Retinal pigment epithelial cell (primary cell): ENCODE measurements around the gene CNOT2.
"Not testable (repeated sequence)": the region's sequence is repeated elsewhere in the genome, so short reads cannot be mapped to it uniquely, and the experiment has no call there.

Experiments
- DNase-seq: peaks from one replicate; pipeline ENCODE4 v3.0.0-alpha.2; 2010; ENCODE audit warnings: low read depth
- H3K4me3 ChIP-seq: 2 replicates; pipeline ENCODE4 v1.5.1; 2011; ENCODE audit warnings: mild to moderate bottlenecking, low read length, control low read depth, moderate library complexity
- TF ChIP-seq, protein P1 (sequence below): conservative IDR thresholded peaks from 2 replicates; pipeline ENCODE4 v1.5.1; 2011; ENCODE audit warnings: low read depth, low read length, control low read depth, inconsistent platforms

Gene CNOT2

DNA sequence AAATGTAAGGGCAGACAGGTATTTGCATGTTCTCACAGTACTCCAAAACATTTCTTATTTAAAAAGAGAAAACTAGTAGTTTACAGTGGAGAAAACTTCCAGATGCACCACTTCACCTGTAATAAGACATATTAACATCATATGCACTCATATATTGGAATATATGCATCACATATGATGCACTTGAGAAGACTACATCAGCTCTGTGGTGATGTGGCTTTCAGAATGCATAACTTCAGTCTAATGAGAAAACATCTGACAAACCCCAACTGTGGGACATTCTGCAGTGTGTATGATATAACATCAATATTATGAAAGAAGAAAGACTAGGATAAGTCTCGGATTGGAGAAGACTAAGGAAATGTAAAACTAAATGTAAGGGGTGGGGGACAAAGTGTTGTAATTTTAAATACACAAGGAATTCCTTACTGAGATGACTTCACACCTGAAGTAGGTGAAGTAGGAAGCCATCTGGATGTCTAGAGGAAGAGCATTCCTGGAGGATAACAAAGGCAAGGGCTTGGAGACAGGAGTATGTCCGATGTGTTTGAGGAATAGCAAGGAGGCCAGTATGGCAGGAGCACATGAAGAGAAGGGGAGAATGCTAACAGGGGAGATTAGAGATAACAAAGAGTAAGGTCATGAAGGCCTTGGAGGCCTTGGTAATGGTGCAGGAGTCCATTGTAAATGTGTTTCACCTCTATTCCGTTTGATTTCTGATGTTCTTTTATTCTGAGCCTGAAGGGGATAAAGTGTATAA lies 49.0 kb downstream of the CNOT2 start:
- DNase-seq = no peak
- no peak overlapping the region for H3K4me3 ChIP-seq
- TF ChIP-seq, protein P1, sequence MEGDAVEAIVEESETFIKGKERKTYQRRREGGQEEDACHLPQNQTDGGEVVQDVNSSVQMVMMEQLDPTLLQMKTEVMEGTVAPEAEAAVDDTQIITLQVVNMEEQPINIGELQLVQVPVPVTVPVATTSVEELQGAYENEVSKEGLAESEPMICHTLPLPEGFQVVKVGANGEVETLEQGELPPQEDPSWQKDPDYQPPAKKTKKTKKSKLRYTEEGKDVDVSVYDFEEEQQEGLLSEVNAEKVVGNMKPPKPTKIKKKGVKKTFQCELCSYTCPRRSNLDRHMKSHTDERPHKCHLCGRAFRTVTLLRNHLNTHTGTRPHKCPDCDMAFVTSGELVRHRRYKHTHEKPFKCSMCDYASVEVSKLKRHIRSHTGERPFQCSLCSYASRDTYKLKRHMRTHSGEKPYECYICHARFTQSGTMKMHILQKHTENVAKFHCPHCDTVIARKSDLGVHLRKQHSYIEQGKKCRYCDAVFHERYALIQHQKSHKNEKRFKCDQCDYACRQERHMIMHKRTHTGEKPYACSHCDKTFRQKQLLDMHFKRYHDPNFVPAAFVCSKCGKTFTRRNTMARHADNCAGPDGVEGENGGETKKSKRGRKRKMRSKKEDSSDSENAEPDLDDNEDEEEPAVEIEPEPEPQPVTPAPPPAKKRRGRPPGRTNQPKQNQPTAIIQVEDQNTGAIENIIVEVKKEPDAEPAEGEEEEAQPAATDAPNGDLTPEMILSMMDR = no peak

DNA sequence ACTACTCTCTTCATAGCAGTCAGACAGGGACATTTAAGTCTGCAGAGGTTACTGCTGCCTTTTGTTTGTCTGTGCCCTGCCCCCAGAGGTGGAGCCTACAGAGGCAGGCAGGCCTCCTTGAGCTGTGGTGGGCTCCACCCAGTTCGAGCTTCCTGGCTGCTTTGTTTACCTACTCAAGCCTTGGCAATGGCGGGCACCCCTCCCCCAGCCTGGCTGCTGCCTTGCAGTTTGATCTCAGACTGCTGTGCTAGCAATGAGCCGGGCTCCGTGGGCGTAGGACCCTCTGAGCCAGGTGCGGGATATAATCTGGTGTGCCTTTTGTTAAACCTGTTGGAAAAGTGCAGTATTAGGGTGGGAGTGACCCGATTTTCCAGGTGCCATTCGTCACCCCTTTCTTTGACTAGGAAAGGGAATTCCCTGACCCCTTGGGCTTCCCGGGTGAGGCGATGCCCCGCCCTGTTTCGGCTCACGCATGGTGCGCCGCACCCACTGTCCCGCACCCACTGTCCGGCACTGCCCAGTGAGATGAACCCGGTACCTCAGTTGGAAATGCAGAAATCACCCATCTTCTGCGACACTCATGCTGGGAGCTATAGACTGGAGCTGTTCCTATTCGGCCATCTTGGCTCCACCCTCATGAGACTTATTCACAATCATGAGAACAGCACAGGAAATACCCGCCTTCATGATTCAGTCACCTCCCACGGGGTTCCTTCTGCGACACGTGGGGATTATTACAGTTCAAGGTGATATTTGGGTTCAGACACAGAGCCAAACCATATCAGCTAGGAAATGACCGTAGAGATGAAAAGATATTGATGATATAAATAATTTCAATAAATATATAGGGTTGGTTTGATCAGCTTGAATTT lies 61.7 kb downstream of the CNOT2 start:
- not testable (repeated sequence) for DNase-seq, H3K4me3 ChIP-seq

DNA sequence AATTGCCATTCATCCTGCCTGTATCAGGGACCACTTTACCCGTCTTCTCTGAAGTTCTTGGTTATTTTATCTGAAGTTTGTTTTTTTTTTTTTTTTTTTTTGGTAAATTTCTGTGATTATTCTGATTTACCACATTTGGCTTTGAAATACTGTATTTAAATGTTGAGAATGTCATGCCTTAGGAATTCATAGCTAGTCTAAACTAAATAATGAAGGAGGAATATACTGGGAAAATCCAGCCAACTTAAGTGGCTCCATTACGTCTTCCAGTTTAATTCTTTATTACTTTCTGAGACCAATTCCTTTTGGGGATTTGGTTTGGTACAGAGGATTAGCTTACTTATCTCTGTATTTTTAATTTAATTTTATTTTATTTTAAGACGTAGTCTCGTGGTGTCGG lies 62.6 kb downstream of the CNOT2 start:
- TF ChIP-seq, protein P1 = no peak
- no peak for DNase-seq
- H3K4me3 ChIP-seq = no peak overlapping the region

DNA sequence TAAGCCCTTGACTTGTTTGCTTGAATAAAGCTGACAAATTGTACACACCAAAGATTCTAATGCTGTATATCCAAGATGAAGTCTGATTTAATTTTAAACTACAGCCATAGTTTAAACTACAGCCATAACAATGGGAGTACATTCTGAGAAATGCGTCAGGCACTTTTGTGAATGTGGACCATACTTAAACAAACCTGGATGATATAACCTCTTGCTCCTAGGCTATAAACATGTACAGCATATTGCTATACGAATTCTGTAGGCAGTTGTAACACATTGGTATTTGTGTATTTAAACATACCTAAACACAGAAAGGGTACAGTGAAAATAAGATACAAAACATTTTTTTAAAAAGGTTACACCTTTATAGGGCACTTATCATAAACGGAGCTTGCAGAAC lies 63.4 kb downstream of the CNOT2 start:
- no peak for DNase-seq
- TF ChIP-seq, protein P1 = no peak
- H3K4me3 ChIP-seq = no peak overlapping the region

DNA sequence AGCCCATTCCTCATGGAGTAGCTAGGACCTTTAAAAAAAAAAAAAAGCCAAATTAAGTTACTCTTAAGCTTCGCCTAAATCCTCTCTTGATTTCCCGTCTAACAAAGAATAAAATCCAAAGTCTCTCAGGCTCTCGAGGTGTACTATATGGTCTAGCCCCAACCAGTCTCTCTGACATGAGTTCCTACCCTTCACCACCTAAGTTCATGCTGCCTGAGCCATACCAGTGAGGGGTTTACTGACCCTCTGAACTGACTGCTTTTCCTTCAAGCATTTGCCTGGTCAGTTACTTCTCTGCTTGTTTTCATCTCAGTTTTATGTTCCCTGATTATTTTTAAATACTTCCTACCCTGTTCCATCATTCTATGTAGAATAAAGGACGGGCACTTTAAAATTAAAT lies 64.6 kb downstream of the CNOT2 start:
- H3K4me3 ChIP-seq = no peak overlapping the region
- no peak for DNase-seq
- TF ChIP-seq, protein P1 = no peak

DNA sequence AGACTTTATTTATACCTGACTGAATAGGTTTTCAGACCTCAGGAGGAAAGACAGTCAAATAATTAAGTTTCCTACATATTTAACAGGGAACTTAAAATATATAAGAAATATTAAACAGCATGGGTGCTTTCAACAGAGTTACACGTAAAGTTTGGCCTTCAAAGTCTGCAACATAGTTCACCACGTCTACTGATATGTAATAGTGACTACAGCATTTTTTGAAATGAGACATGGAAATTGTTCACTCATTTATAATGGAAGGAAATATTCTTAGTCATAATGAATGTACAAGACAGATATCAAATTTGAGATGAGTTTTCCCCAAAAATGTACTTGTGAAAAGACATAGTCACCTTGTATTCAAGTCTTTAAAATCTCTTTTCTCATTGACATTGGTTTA lies 66.1 kb downstream of the CNOT2 start:
- TF ChIP-seq, protein P1 = no peak
- H3K4me3 ChIP-seq = no peak overlapping the region
- no peak for DNase-seq

DNA sequence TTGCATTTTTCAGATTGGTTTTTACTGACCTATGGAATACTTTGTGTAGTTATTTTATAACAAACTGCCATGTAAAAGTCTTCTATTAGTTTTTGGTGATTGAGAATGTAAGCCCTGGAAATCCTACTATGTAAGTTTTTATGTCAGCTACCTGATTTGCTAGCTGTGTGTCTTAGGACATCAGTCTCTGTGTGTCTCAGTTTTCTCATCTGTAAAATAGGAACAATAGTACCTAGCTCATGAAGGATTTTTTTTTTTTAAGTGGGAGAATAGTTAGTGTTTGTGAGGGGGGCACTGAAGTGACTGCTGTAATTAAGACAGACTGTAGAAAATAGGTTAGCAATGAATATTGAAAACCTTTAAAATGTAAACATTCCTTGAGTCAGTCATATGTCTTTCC lies 70.9 kb downstream of the CNOT2 start:
- TF ChIP-seq, protein P1 = no peak
- no peak overlapping the region for H3K4me3 ChIP-seq
- no peak for DNase-seq
